Caki2 (cell line): ENCODE results near the gene CARD11. TPM values are rescaled to one million over a fixed set of nuclear protein-coding genes. Genes with fewer than 3 reads are reported as not detected.

Experiments used
- DNase-seq: peaks from one replicate; pipeline ENCODE4 v3.0.0-alpha.2; 2015; ENCODE audit warnings: low read depth
- in situ Hi-C: cut with HindIII; loops from 2 replicates; pipeline ENCODE4 v1.10.0; 2016; ENCODE audit warnings: low sequenced_read_pairs, low pct_unique_long_range_greater_than_20kb, mixed read lengths
- total RNA-seq: library from RNA; depleted of rRNA; stranded (reverse); fragments of >200 nt; shearing (Covaris generic); gene quantifications from 2 replicates; pipeline ENCODE4 v1.2.3, GENCODE V29; 2014; ENCODE audit warnings: low replicate concordance

Gene CARD11
- total RNA-seq, 1 experiment from 2014 or later, result 10.3 TPM

GRCh38 chr7:2972835-2973161 is 70.9 kb downstream of the CARD11 start:
- in situ Hi-C loops, result no loop called here
- no peak for DNase-seq

DNA sequence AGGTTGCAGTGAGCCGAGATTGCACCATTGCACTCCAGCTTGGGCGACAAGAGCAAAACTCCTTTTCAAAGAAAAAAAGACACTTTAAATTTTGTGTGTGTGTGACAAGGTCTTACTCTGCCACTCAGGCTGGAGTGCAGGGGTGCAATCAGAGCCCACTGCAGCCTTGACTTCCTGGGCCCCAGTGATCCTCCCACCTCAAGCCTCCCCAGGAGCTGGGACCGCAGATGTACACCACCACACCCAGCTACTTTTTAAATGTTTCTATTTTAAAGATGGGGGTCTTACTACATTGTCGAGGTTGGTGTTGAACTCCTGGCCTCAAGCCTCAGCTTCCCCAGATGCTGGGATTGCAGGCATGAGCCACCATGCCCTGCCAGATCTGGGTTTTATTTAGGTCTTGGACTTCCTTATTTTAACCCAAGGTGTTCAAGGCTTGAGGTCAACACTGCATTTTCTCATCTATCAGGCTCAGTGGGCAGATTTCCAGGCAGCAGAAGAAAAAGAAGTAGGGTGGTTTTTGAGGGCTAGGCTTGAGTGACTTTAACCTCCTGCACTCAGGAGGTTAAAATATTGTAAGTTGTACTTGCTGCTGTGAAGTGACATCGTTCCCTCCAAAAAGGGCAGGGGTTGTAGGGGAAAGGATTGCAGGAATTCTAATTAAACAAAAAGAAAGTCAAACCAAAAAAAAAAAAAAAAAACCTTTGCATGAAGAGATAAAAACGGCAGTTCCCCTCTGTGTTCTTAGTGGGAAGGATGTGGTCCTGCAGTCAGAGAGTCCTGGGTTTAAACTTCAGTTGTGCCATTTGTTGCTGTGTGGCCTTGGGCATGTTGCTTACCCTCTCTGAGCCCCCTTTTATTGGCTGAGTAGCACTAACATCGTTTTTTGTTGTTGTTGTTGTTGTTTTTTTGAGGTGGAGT is 71.5 kb downstream of the CARD11 start:
- no peak for DNase-seq
- in situ Hi-C loops, result no loop called here

DNA sequence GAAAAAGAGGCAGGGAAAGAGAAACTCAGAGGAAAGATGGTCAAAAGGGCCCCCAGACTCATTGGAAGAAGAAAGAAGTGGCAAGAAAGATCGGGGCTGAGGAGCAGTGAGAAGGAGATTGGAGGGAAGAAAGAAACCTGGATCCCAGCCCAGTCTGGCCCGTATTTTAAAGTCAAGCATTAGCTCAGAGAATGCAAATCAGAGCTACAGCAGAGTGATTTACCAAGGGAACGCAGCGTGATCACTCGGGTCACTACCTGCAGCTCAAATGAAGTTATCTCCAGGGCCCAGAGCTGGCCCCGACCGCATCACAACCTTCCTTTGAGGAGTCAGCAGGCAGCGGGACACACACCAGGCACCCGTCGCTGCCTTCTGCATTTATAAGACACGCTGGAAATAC is 72.8 kb downstream of the CARD11 start:
- in situ Hi-C loops, result no loop called here
- DNase-seq, result no peak

GRCh38 chr7:2970307-2970664 is 73.4 kb downstream of the CARD11 start:
- DNase-seq, result no peak
- in situ Hi-C loops, result no loop called here

- in situ Hi-C loops, result no loop called here
- DNase-seq, result no peak
Observed at GRCh38 chr7:2969398-2970306, 74.0 kb downstream of the CARD11 start.

DNA sequence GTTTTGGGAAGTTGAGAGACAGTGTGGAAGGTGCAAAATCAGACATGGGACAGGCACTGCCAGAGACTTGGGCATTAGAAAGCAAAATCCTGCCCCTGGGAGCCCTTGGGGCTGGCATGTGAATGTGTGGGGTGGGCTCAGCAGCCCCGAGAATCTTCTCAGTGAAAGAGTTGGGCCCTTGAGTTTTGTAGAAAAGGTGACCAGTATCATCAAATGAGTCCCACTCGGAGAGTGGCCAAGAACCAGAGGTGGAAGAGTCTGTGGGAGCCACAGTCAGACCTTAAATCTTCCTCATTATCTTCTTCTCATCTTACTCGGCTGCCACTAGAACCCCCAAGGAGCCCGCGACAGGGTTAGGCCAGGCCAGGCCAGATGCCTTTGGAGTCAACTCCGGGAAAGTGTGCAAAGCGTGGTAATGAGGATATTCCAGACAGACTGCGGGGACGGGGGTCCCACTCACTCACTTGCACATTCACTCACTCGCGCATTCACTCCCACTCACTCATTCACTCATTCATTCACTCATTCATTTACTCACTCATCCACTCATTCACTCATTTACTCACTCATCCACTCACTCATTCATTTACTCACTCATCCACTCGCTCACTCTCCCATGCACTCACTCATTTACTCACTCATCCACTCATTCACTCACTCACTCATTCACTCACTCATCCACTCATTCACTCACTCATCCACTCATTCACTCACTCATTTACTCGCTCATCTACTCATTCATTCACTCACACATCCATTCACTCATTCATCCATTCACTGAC is 74.9 kb downstream of the CARD11 start:
- in situ Hi-C loops, result no loop called here
- no peak for DNase-seq

- in situ Hi-C loops, result no loop called here
- DNase-seq, result no peak
Observed at GRCh38 chr7:2968176-2968575, 75.5 kb downstream of the CARD11 start.

GRCh38 chr7:2967705-2968104 is 76.0 kb downstream of the CARD11 start:
- in situ Hi-C loops, result no loop called here

DNA sequence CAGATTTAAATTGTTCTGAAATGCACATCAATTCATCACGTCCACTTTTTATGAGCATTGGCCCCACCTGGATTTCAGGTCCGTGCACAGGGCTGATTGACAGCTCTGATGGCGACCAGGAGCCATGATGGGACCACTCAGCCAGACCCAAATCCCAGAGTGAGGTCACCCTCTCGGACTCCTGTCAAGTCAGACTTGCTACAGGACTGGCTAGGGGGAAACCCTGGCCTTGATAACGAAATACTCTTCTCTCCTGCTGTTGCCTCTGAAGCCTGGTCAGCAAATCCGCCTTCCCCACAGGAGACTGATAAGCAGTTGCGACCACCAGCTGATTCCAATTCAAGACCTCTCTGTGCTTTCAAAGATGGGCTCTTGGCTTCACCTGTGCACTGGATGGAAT is 76.4 kb downstream of the CARD11 start:
- DNase-seq, result no peak
- in situ Hi-C loops, result no loop called here

More at GRCh38 chr7:2967705-2968104, 76.0 kb downstream of the CARD11 start:
- DNase-seq, result no peak

GRCh38 chr7:2966466-2967078 is 77.1 kb downstream of the CARD11 start:
- in situ Hi-C loops, result no loop called here

DNA sequence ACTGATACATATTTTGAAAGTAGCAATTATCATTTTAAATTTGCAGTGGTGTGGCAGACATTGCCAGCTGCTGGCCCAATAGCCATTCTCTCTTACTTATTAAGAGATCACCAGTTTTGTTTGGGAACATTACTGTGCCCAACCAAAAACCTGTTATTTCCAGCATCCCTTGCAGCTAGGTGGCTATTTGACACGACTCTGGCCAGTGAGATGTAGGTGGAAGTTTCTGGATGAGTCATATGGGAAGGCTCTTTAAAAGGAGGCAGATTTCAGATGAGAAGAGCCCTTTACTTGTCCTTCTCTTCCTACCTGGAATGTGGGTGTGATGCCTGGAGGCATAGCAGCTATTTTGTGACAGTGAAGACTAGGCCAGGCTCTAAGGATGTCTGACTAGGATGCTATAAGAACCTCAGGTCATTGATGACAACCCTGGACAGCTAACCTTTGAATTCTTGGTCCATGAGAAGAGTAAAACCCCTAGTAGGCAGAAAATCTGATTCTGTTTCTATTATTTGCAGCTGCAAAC is 77.9 kb downstream of the CARD11 start:
- DNase-seq, result no peak
- in situ Hi-C loops, result no loop called here

More at GRCh38 chr7:2966466-2967078, 77.1 kb downstream of the CARD11 start:
- no peak for DNase-seq

DNA sequence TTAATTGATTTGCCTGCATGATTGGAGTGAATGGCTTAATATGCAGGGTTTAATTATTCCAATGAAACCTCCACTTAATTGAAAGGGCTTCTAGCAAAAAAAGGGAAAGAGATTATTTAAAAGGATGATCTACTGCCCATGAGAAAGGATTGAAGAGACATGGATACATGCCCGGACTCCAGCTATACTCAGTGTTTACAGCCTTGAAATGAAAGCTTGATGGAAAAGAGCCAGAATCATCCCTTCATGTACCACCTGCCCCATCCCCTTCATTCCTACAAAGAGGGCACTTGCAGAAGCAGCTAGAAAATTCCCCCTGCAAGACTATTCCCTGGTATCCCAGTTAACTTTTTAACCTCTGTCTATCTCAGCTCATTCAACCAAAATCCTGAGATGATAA is 78.4 kb downstream of the CARD11 start:
- no peak for DNase-seq
- in situ Hi-C loops, result no loop called here

- in situ Hi-C loops, result no loop called here
- no peak for DNase-seq
Observed at GRCh38 chr7:2964208-2964607, 79.5 kb downstream of the CARD11 start.

GRCh38 chr7:2962865-2963264 is 80.8 kb downstream of the CARD11 start:
- in situ Hi-C loops, result no loop called here
- no peak for DNase-seq

GRCh38 chr7:2959828-2960599 is 83.7 kb downstream of the CARD11 start:
- in situ Hi-C loops, result no loop called here
- DNase-seq, result no peak

- DNase-seq, result no peak
- in situ Hi-C loops, result no loop called here
Observed at GRCh38 chr7:2959103-2959680, 84.5 kb downstream of the CARD11 start.
